Ramos (cell line): ENCODE measurements around the gene SLC6A6.

Source experiments
- in situ Hi-C: fragments of 300-500 bp; cut with MboI; formaldehyde crosslinking; loops from one replicate; pipeline ENCODE4 v1.14.3; 2022; ENCODE audit warnings: low sequenced_read_pairs; ENCODE audit not compliant: unreplicated experiment

Gene SLC6A6

DNA sequence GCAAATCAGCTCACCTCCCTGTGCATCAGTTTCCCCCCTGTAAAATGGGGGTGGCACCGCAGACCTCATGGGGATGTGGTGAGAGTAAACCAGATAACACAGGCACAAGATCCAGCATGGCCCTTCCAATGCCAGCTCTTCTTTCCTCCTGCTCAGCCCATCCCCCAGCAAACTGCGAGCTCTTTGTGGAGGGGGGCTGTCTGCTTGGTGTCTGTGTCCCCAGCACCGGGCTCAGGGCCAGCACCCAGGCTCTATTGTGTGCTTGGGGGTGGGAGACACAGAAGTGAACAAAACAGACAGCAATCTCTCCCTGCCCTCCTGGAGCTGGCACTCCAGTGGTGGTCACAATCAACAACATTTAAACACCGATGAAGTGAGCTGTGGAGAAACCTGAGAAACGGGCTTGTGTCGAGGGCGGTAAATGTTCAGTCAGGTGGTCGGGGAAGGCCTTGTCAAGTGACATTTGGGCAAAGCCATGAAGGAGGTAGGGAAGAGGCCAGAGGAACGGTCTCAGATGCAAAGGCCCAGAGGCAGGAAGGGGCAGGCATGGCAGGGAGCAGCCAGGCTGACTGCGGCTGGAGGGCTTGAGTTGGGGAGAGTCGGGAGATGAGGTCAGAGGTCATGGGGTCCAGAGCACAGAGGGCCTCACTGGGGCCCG, 109.3 kb downstream of the SLC6A6 start:
- in situ Hi-C loops: loop anchor here (10.0 kb wide), 1 partner anchor 403 kb away; no protein-coding TSS in a partner anchor

GRCh38 chr3:14512281-14512941, 110.0 kb downstream of the SLC6A6 start:
- in situ Hi-C loops: loop anchor here (10.0 kb wide), 1 partner anchor 402 kb away; no protein-coding TSS in a partner anchor

GRCh38 chr3:14512942-14513327, 110.5 kb downstream of the SLC6A6 start:
- in situ Hi-C loops: loop anchor here (10.0 kb wide), 1 partner anchor 402 kb away; no protein-coding TSS in a partner anchor

DNA sequence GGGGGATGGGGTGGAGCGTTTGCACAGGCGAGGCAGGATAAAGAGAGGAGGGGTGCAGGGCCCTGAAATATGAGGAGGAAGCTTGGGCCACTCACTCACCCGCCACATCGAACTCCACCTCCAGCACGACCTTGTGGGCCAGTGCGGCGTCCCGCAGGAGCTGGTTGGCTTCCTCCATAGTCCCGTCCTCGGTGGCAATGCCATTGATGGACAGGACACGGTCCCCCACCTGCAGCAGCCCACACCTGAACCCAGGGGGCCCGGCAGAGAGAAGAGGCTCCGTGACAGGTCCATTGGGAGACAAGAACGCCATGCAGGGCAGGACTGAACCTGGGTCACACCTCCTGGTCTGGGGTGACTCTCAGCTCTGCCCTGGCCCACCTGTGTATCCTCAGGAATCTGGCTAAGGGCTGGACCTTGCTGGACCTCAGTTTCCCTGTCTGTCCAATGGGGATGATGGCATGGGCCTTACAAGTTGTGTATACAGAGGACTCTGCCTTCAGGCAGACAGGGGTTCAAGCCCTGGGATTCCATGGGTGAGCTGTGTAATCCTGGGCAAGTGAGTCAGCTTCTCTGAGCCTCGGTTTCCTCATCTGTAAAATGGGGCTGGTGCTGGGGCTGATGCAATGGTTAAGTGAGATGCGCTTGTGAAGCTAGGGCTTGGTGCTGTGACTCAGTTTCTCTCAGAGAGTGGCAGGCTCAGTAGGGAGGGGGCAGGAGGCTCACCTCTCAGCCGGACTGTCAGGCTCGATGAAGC, 111.3 kb downstream of the SLC6A6 start:
- in situ Hi-C loops: loop anchor here (10.0 kb wide), 1 partner anchor 401 kb away; no protein-coding TSS in a partner anchor

DNA sequence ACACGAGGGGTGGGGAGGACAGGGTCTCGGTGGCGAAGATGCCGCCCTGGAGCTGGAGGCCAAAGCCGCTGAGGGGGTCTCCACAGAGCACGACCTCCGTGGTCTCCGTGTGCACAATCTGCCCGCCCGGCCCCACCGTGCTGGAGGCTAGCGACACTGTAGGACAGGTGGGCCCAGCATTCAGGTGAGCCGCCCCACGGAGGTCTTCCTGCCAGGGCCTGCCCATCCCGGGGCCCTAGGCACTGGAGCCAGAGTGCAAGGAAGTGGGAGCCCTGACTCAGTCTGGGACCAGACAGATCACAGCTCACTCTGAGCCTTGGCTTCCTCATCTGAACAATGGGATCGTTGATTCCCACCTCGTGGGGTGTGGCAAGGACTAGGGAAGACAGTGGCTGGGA, 111.9 kb downstream of the SLC6A6 start:
- in situ Hi-C loops: loop anchor here (10.0 kb wide), 1 partner anchor 400 kb away; no protein-coding TSS in a partner anchor

DNA sequence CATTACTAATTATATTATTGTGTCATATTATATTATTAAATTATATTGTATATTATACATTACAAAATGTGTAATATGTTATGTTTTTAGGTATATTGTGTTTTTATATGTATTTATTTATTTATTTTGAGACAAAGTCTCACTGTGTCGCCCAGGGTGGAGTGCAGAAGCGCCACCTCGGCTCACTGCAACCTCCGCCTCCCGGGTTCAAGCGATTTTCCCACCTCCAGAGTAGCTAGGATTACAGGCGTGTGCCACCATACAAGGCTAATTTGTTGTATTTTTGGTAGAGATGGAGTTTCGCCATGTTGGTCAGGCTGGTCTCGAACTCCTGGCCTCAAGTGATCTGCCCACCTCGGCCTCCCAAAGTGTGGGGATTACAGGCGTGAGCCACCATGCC, 113.1 kb downstream of the SLC6A6 start:
- in situ Hi-C loops: loop anchor here (10.0 kb wide), 1 partner anchor 399 kb away; no protein-coding TSS in a partner anchor

DNA sequence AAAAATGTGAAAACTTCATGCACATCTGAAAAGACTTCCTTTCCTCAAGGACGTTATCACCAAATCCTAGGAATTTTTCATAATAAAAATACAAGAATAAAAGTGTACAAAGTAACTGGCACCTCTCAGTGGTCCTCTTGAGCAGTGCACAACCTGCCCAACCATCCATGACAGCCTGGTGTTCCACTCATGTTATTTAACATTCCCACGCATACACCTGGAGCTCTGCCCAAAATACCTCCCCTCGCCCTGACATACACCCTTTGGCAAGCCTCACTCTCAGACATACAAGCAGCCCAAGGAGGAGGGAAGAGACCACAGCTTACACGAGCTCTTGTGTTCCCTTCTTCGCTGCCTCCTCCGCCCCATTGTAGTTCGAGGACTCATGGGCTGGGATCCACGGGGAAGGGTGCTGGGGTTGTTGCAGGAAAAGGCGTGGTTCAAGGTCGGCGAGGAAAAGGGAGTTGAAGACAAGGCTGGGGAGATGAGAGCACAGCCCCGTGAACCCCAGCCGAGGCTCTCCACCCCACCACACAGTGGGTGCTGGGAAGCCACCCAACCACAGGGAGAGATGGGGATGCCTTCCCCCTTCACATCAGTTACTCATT, 114.4 kb downstream of the SLC6A6 start:
- in situ Hi-C loops: loop anchor here (10.0 kb wide), 1 partner anchor 398 kb away; no protein-coding TSS in a partner anchor

GRCh38 chr3:14517601-14518431, 115.4 kb downstream of the SLC6A6 start:
- in situ Hi-C loops: loop anchor here (10.0 kb wide), 1 partner anchor 397 kb away; no protein-coding TSS in a partner anchor

GRCh38 chr3:14518432-14518802, 116.0 kb downstream of the SLC6A6 start:
- in situ Hi-C loops: loop anchor here (10.0 kb wide), 1 partner anchor 396 kb away; no protein-coding TSS in a partner anchor

GRCh38 chr3:14518893-14519292, 116.5 kb downstream of the SLC6A6 start:
- in situ Hi-C loops: loop anchor here (10.0 kb wide), 1 partner anchor 396 kb away; no protein-coding TSS in a partner anchor

GRCh38 chr3:14519406-14519805, 117.0 kb downstream of the SLC6A6 start:
- in situ Hi-C loops: loop anchor here (10.0 kb wide), 1 partner anchor 395 kb away; no protein-coding TSS in a partner anchor

GRCh38 chr3:14520149-14520548, 117.7 kb downstream of the SLC6A6 start:
- in situ Hi-C loops: no loop called here

GRCh38 chr3:14520967-14521366, 118.6 kb downstream of the SLC6A6 start:
- in situ Hi-C loops: no loop called here

DNA sequence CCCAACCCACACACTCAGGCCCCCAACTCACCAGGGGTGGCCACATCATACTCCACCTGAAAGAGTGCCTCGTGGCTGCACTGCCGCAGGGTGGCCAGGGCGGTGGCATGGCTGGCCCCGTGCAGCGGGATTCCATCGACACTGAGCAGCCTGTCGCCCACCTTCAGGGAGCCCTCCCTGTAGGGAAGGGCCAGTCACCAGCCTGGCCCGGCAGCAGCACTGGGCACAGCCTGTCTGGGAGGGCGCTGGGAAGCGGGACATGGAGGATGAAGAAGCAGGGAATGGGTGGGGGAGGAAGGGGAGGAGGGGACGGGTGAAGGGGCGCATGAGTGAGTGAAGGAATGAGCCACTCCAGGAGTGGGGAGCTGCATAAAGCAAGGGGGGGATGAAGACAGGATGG, 119.2 kb downstream of the SLC6A6 start:
- in situ Hi-C loops: no loop called here

DNA sequence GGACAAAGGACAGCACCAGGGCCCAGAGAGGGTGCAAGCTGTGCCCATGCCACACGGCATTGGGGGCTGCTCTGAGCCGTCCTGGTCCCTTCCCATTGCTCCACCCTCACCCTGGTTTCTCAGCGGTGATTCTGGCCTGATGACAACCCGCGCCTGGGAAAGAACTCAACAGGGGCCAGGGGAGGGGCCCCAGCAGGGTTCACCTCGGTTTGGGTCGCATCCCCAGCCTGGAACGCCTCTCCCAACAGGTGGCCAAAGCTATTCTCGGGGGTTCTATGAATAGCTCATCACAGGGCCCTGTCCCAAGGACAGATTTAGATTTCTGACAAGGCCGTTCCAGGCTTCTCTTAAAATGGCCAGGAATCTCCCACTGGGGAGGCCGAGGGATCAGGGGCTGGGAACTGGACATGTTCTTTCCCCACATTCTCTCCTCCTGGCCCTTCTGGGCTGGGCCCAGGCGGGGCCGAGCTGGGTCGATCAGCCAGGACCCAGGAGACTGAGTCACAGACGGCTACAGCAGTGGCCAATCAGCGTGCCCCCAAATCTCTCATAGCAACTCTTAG, 119.8 kb downstream of the SLC6A6 start:
- in situ Hi-C loops: no loop called here

GRCh38 chr3:14522768-14523167, 120.4 kb downstream of the SLC6A6 start:
- in situ Hi-C loops: no loop called here

DNA sequence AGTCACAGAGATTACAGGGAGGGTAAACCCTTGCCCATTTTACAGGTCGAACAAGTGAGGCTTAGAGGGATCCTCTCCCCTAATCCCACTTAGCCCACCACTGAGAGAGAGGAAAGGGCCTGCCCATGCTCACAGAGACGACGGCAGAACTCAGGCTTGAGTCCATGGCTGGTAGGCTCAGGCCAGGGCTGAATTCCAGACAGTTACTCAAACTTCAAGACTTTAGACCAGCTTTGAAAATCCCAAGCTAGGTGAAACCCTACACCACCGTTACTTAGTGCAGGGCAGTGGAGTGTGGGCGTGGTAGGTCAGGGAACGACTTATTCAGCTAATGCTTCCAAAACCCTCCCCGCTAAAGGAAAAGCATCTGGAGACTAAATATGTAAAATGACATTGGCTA, 121.4 kb downstream of the SLC6A6 start:
- in situ Hi-C loops: no loop called here

GRCh38 chr3:14524311-14524711, 121.9 kb downstream of the SLC6A6 start:
- in situ Hi-C loops: no loop called here
